Upper lobe of left lung (tissue), 4 donors: ENCODE measurements around the gene DMD.

Experiments used
- POLR2A ChIP-seq, 4 donors: fragments of 450-650 bp; IDR thresholded peaks; one replicate each; pipeline ENCODE4 v1.5.1; 2016 to 2017; ENCODE audit warnings: antibody characterized with exemption in 4 of 4, mild to moderate bottlenecking in 2 of 4
- POLR2AphosphoS5 ChIP-seq, 2 donors: sonication (generic); formaldehyde crosslinking; IDR thresholded peaks; one replicate each; pipeline ENCODE4 v1.5.1; 2017; ENCODE audit warnings: antibody characterized with exemption in 2 of 2
- TF ChIP-seq, protein P1 (sequence below), 6 experiments: fragments of 450-650 bp in 4 of 6; fragments of 200-600 bp in 2 of 6; sonication (generic) in 2 of 6; IDR thresholded peaks; one replicate each; pipeline ENCODE4 v1.5.1; 2016 to 2019; ENCODE audit warnings: antibody characterized with exemption in 6 of 6

DNA sequence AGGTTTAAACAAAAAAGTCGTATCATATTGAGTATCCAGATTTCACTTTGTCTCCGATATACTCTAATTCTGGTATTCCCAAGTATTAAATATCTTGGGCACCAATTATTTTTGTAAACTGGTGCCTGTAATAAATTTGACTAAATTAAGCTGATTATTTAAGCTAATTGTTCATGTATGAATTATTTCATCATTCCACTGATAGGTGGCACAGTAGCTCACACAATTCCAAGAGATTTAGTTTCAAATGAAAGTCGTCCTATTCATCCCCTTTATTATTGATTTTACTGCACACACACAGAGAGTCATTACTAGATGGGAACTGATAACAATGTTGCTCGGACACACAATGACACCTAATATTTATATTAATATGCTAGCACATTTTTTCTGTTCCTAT lies 432.4 kb downstream of the DMD start:
- TF ChIP-seq, protein P1, sequence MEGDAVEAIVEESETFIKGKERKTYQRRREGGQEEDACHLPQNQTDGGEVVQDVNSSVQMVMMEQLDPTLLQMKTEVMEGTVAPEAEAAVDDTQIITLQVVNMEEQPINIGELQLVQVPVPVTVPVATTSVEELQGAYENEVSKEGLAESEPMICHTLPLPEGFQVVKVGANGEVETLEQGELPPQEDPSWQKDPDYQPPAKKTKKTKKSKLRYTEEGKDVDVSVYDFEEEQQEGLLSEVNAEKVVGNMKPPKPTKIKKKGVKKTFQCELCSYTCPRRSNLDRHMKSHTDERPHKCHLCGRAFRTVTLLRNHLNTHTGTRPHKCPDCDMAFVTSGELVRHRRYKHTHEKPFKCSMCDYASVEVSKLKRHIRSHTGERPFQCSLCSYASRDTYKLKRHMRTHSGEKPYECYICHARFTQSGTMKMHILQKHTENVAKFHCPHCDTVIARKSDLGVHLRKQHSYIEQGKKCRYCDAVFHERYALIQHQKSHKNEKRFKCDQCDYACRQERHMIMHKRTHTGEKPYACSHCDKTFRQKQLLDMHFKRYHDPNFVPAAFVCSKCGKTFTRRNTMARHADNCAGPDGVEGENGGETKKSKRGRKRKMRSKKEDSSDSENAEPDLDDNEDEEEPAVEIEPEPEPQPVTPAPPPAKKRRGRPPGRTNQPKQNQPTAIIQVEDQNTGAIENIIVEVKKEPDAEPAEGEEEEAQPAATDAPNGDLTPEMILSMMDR (IDR thresholded peaks at IDR 0.05): no peak
- TF ChIP-seq POLR2A (IDR thresholded peaks at IDR 0.05): no peak
- no peak for TF ChIP-seq POLR2AphosphoS5 (IDR thresholded peaks at IDR 0.05)
